ENCODE results near the gene BPIFB3. TPM values are rescaled to one million over a fixed set of nuclear protein-coding genes. Genes with fewer than 3 reads are reported as not detected.

The BPIFB3 gene
- total RNA-seq, 4 donors from 2014 or later = not detected

- TF ChIP-seq CTCF (IDR thresholded peaks at IDR 0.05) = no peak
- no peak for TF ChIP-seq POLR2A (IDR thresholded peaks at IDR 0.05)
- H3K4me3 ChIP-seq (replicated peaks in 1 of 3) = no peak overlapping the region
- intact Hi-C loops (cut with DNase I) = no loop called here
- H3K36me3 ChIP-seq = no peaks in the 10 kb centered on the region
- H3K9me3 ChIP-seq = no peaks in the 10 kb centered on the region
- no peak overlapping the region for H3K27ac ChIP-seq
- 80 to 86% methylated on average over 10 to 11 of the region's 12 CpGs for WGBS, 2 donors
- DNase-seq = no peak
- no peaks in the 10 kb centered on the region for H3K27me3 ChIP-seq
- no peaks in the 10 kb centered on the region for H3K4me1 ChIP-seq
Measured at GRCh38 chr20:33027769-33028751, 25.6 kb upstream of the BPIFB3 start.

- intact Hi-C loops (cut with DNase I) = no loop called here
- H3K36me3 ChIP-seq = no peaks in the 10 kb centered on the region
- no peaks in the 10 kb centered on the region for H3K27me3 ChIP-seq
- H3K27ac ChIP-seq = no peak overlapping the region
- WGBS, 2 donors = 75 to 79% methylated on average over 7 of the region's 7 CpGs
- H3K4me1 ChIP-seq = no peaks in the 10 kb centered on the region
- H3K4me3 ChIP-seq (replicated peaks in 1 of 3) = no peak overlapping the region
- TF ChIP-seq POLR2A (IDR thresholded peaks at IDR 0.05) = no peak
- TF ChIP-seq CTCF (IDR thresholded peaks at IDR 0.05) = no peak
- H3K9me3 ChIP-seq = no peaks in the 10 kb centered on the region
- DNase-seq = no peak
Measured at GRCh38 chr20:33028875-33029274, 24.8 kb upstream of the BPIFB3 start.

GRCh38 chr20:33030076-33030475, 23.6 kb upstream of the BPIFB3 start:
- intact Hi-C loops (cut with DNase I) = no loop called here
- no peak for TF ChIP-seq POLR2A (IDR thresholded peaks at IDR 0.05)
- no peak for TF ChIP-seq CTCF (IDR thresholded peaks at IDR 0.05)
- Histone ChIP-seq H3K4me3 (replicated peaks in 1 of 3) (no peak overlapping the region), H3K4me1 (no peaks in the 10 kb centered on the region), H3K36me3 (no peaks in the 10 kb centered on the region), H3K9me3 (no peaks in the 10 kb centered on the region), H3K27me3 (no peaks in the 10 kb centered on the region), H3K27ac (no peak overlapping the region)
- 87 to 90% methylated on average over 9 of the region's 9 CpGs for WGBS, 2 donors
- no peak for DNase-seq

- Histone ChIP-seq H3K27ac (no peak overlapping the region), H3K4me1 (no peaks in the 10 kb centered on the region), H3K27me3 (no peaks in the 10 kb centered on the region), H3K4me3 (replicated peaks in 1 of 3) (no peak overlapping the region), H3K36me3 (no peaks in the 10 kb centered on the region), H3K9me3 (no peaks in the 10 kb centered on the region)
- DNase-seq = no peak
- TF ChIP-seq POLR2A (IDR thresholded peaks at IDR 0.05) (no peak), CTCF (IDR thresholded peaks at IDR 0.05) (no peak)
- intact Hi-C loops (cut with DNase I) = no loop called here
- 91% methylated on average over 6 of the region's 6 CpGs for WGBS, 2 donors
Measured at GRCh38 chr20:33030569-33030968, 23.1 kb upstream of the BPIFB3 start.

- no peaks in the 10 kb centered on the region for H3K9me3 ChIP-seq
- no peak within 1 kb of the TSS for H3K27ac ChIP-seq
- WGBS, 2 donors = 79 to 96% methylated on average over 9 of the region's 10 CpGs
- no peaks in the 10 kb centered on the region for H3K4me1 ChIP-seq
- no peaks in the 10 kb centered on the region for H3K27me3 ChIP-seq
- DNase-seq = no peak
- no peaks in the 10 kb centered on the region for H3K36me3 ChIP-seq
- H3K4me3 ChIP-seq (replicated peaks in 1 of 3) = no peak within 1 kb of the TSS
- no peak for TF ChIP-seq CTCF (IDR thresholded peaks at IDR 0.05)
- intact Hi-C loops (cut with DNase I) = no loop called here
Measured at GRCh38 chr20:33031531-33031930, 22.2 kb upstream of the BPIFB3 start, which contains the start of gene BPIFB6. Gene BPIFB6, plus strand, starts transcription at chr20:33031648. Its CDS starts 0 bp downstream, at chr20:33031648.

Data from thyroid gland (tissue), 4 donors.